Fibroblast of skin of right biceps (primary cell): Measurements from ENCODE around the gene ZMYND15.
"Not testable (repeated sequence)": the region's sequence is repeated elsewhere in the genome, so short reads cannot be mapped to it uniquely, and the experiment has no call there.

Experiments used
- DNase-seq: peaks from one replicate; pipeline ENCODE4 v3.0.0-alpha.2; 2013

ZMYND15 gene

GRCh38 chr17:4739122-4740024 is at the start of gene ZMYND15, which contains the start of gene CXCL16:
Gene ZMYND15 (plus strand): TSS chr17:4739833. CDS start chr17:4740549, 716 bp downstream.
Gene CXCL16 (minus strand): TSS chr17:4739928. CDS start chr17:4739339, 589 bp downstream.
- DNase-seq = peak; percentile 10

- DNase-seq = not testable (repeated sequence)
These were observed 49.8 kb upstream of the ZMYND15 start for GRCh38 chr17:4689872-4690271.

GRCh38 chr17:4690745-4691144 is 48.9 kb upstream of the ZMYND15 start:
- DNase-seq = no peak

GRCh38 chr17:4691686-4692085 is 47.9 kb upstream of the ZMYND15 start:
- DNase-seq = peak; percentile 24

GRCh38 chr17:4693416-4693815 is 46.2 kb upstream of the ZMYND15 start:
- DNase-seq = no peak

- no peak for DNase-seq
These were observed 43.2 kb upstream of the ZMYND15 start for GRCh38 chr17:4696437-4696805.

GRCh38 chr17:4699401-4700056 is 40.1 kb upstream of the ZMYND15 start:
- DNase-seq = not testable (repeated sequence)

GRCh38 chr17:4701116-4701515 is 38.5 kb upstream of the ZMYND15 start:
- DNase-seq = no peak

- DNase-seq = no peak
These were observed 36.3 kb upstream of the ZMYND15 start for GRCh38 chr17:4703330-4703691.

- not testable (repeated sequence) for DNase-seq
These were observed 35.1 kb upstream of the ZMYND15 start for GRCh38 chr17:4704574-4704907.

- DNase-seq = no peak
These were observed 34.6 kb upstream of the ZMYND15 start for GRCh38 chr17:4704991-4705390.

- DNase-seq = peak; percentile 37
These were observed 33.5 kb upstream of the ZMYND15 start for GRCh38 chr17:4706121-4706520.

GRCh38 chr17:4708436-4708835 is 31.2 kb upstream of the ZMYND15 start:
- peak; percentile 17 for DNase-seq

GRCh38 chr17:4709794-4710692 is 29.6 kb upstream of the ZMYND15 start, which contains the start of gene ARRB2:
Gene ARRB2 (plus strand): TSS chr17:4710632. CDS start chr17:4710722, 90 bp downstream.
- peak; percentile 98 for DNase-seq

GRCh38 chr17:4710693-4711634 is 28.7 kb upstream of the ZMYND15 start:
- no peak for DNase-seq

- DNase-seq = no peak
These were observed 27.9 kb upstream of the ZMYND15 start for GRCh38 chr17:4711661-4712181.

- DNase-seq = no peak
These were observed 27.1 kb upstream of the ZMYND15 start for GRCh38 chr17:4712526-4712925.

- not testable (repeated sequence) for DNase-seq
These were observed 25.1 kb upstream of the ZMYND15 start for GRCh38 chr17:4714340-4715062.

GRCh38 chr17:4715063-4715744 is 24.4 kb upstream of the ZMYND15 start:
- DNase-seq = no peak

- no peak for DNase-seq
These were observed 23.6 kb upstream of the ZMYND15 start for GRCh38 chr17:4716081-4716480.
